Gastroesophageal sphincter (tissue), 4 donors: Measurements from ENCODE around the gene DYRK1A. TPM values are rescaled to one million over a fixed set of nuclear protein-coding genes. Genes with fewer than 3 reads are reported as not detected.
"Not testable (repeated sequence)": the region's sequence is repeated elsewhere in the genome, so short reads cannot be mapped to it uniquely, and the experiment has no call there.

ENCODE experiments used
- ATAC-seq: fragments of 150-250 bp; one replicate; pipeline ENCODE4 v1.9.1; 2016; ENCODE audit warnings: mild to moderate bottlenecking, moderate library complexity
- H3K27ac ChIP-seq, 4 donors: fragments of 200-600 bp; sonication (generic) in 3 of 4; 1 replicate in 3 of 4; 2 replicates in 1 of 4; pipeline ENCODE4 v1.5.1; 2016 to 2019
- H3K27me3 ChIP-seq: fragments of 200-600 bp; sonication (generic); one replicate; pipeline ENCODE4 v1.5.1; 2019
- H3K36me3 ChIP-seq, 2 donors: fragments of 200-600 bp; sonication (generic); one replicate each; pipeline ENCODE4 v1.5.1; 2019; ENCODE audit warnings: control low read depth in 1 of 2
- H3K4me1 ChIP-seq, 3 donors: fragments of 200-600 bp; sonication (generic); 1 replicate in 2 of 3; 2 replicates in 1 of 3; pipeline ENCODE4 v1.5.1; 2016 to 2019; ENCODE audit warnings: control low read depth in 2 of 3
- H3K4me3 ChIP-seq, 2 donors: fragments of 200-600 bp; sonication (generic); one replicate each; pipeline ENCODE4 v1.5.1; 2019; ENCODE audit warnings: mild to moderate bottlenecking in 1 of 2, moderate library complexity in 1 of 2
- H3K9me3 ChIP-seq, 3 donors: fragments of 200-600 bp; sonication (generic); one replicate each; pipeline ENCODE4 v1.5.1; 2017 to 2019; ENCODE audit warnings: control low read depth in 2 of 3
- EP300 ChIP-seq: sonication (generic); formaldehyde crosslinking; IDR thresholded peaks from one replicate; pipeline ENCODE4 v1.6.1; 2017; ENCODE audit warnings: antibody characterized with exemption, mild to moderate bottlenecking
- POLR2A ChIP-seq, 2 donors: fragments of 450-650 bp; IDR thresholded peaks; one replicate each; pipeline ENCODE4 v1.6.1; 2017; ENCODE audit warnings: antibody characterized with exemption in 2 of 2, mild to moderate bottlenecking in 2 of 2, moderate library complexity in 1 of 2
- POLR2AphosphoS5 ChIP-seq: sonication (generic); formaldehyde crosslinking; IDR thresholded peaks from one replicate; pipeline ENCODE4 v1.6.1; 2017; ENCODE audit warnings: antibody characterized with exemption
- WGBS, 2 donors: methylation state at CpG; one replicate each; pipeline ENCODE4 v1.1.5; 2018; ENCODE audit warnings: low coverage in 1 of 2; 5-methylcytosine and 5-hydroxymethylcytosine counted together
- total RNA-seq, 4 donors: library from RNA; depleted of rRNA; stranded (reverse); fragments of >200 nt; gene quantifications; one replicate each; pipeline ENCODE4 v1.1.0, GENCODE V29; 2016
- TF ChIP-seq, protein P1 (sequence below), 4 experiments: fragments of 200-600 bp in 2 of 4; fragments of 450-650 bp in 2 of 4; sonication (generic) in 1 of 4; IDR thresholded peaks; one replicate each; pipeline ENCODE4 v1.5.1; 2017 to 2019; ENCODE audit warnings: antibody characterized with exemption in 4 of 4, mild to moderate bottlenecking in 2 of 4, moderate library complexity in 2 of 4

The DYRK1A gene
- total RNA-seq, 4 donors from 2014 or later = 85.1 to 102 (median 94.0) TPM

DNA sequence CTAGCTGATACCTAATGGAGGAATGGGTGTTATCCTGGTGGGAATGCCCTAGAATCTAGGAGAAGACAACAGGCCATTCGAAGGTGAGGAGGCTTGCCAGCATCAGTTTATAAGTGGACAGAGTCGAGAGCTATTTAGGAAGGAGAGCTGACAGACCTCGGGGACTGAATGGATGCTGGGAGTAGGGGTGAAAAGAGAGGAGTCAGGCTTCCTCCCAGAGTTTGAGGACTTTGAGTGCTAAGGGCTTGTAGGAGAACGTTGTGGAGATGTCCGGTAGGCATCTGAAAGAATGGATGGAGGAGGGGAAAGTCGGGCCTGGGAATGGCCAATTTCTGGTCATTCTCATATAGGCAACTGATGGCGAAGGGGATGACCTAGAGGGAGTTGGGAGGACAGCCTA, 155.1 kb downstream of the DYRK1A start:
- H3K36me3 ChIP-seq = peaks cover 0 to 15% of the 10 kb centered on the region in 2 donors
- H3K27ac ChIP-seq = no peak overlapping the region
- H3K9me3 ChIP-seq = no peaks in the 10 kb centered on the region
- 84 to 88% methylated on average over 7 of the region's 7 CpGs for WGBS, 2 donors
- no peaks in the 10 kb centered on the region for H3K27me3 ChIP-seq
- no peak overlapping the region for H3K4me3 ChIP-seq
- TF ChIP-seq EP300 (no peak), POLR2AphosphoS5 (no peak), POLR2A (IDR thresholded peaks at IDR 0.05) (no peak)
- TF ChIP-seq, protein P1, sequence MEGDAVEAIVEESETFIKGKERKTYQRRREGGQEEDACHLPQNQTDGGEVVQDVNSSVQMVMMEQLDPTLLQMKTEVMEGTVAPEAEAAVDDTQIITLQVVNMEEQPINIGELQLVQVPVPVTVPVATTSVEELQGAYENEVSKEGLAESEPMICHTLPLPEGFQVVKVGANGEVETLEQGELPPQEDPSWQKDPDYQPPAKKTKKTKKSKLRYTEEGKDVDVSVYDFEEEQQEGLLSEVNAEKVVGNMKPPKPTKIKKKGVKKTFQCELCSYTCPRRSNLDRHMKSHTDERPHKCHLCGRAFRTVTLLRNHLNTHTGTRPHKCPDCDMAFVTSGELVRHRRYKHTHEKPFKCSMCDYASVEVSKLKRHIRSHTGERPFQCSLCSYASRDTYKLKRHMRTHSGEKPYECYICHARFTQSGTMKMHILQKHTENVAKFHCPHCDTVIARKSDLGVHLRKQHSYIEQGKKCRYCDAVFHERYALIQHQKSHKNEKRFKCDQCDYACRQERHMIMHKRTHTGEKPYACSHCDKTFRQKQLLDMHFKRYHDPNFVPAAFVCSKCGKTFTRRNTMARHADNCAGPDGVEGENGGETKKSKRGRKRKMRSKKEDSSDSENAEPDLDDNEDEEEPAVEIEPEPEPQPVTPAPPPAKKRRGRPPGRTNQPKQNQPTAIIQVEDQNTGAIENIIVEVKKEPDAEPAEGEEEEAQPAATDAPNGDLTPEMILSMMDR (IDR thresholded peaks at IDR 0.05) = no peak
- no peak for ATAC-seq
- no peaks in the 10 kb centered on the region for H3K4me1 ChIP-seq

DNA sequence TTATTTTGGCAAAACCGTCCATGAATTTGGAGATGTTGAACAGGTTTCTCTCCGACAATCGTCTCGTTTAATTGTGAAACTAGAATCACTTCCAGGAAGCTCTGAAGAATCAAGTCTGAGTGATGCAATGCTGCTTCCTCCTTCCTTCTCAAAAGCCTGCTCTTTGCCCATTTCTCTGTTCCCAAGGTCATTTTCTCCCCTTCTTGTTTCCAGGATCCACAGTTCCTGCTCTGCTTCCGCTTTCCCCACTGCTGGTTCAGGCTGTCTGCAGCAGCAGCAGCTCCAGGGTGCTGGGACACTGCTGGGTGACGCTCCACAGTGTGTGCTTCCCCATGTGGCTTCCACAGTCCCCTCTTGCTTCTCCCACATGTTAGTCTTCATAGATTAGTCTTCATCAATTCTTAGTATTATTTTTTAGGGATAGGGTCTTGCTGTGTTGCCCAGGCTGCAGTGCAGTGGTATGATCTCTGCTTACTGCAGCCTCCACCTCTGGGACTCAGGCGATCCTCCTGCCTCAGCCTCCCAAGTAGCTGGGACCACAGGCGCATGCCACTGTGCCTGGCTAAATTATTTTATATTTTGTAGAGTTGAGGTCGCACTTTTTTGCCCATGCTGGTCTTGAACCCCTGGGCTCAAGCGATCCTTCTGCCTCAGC, 156.2 kb downstream of the DYRK1A start:
- Histone ChIP-seq H3K27ac (no peak overlapping the region), H3K36me3 (peaks cover 0 to 5% of the 10 kb centered on the region in 2 donors), H3K9me3 (no peaks in the 10 kb centered on the region), H3K4me1 (no peaks in the 10 kb centered on the region), H3K4me3 (no peak overlapping the region), H3K27me3 (no peaks in the 10 kb centered on the region)
- no peak for TF ChIP-seq POLR2AphosphoS5
- no peak for TF ChIP-seq POLR2A (IDR thresholded peaks at IDR 0.05)
- TF ChIP-seq EP300 = no peak
- TF ChIP-seq, protein P1 (IDR thresholded peaks at IDR 0.05) = no peak
- no peak for ATAC-seq
- WGBS, 2 donors = 78 to 88% methylated on average over 5 to 8 of the region's 10 CpGs

DNA sequence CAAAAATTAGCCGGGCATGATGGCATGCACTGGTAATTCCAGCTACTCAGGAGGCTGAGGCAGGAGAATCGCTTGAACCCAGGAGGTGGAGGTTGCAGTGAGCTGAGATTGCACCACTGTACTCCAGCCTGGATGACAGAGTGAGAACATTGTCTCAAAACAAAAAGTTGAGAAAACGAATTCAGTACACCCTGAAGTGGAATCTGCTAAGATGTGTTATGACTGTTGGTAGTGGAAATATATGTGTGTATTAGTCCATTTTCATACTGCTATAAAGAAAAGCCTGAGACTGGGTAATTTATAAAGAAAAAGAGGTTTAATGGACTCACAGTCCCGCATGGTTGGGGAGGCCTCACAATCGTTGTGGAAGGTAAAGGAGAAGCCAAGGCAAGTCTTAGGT, 158.4 kb downstream of the DYRK1A start:
- ATAC-seq, H3K4me3 ChIP-seq, H3K27me3 ChIP-seq, H3K36me3 ChIP-seq, H3K9me3 ChIP-seq, H3K4me1 ChIP-seq, H3K27ac ChIP-seq: not testable (repeated sequence)
- 90% methylated on average over 3 of the region's 5 CpGs for WGBS, 2 donors

DNA sequence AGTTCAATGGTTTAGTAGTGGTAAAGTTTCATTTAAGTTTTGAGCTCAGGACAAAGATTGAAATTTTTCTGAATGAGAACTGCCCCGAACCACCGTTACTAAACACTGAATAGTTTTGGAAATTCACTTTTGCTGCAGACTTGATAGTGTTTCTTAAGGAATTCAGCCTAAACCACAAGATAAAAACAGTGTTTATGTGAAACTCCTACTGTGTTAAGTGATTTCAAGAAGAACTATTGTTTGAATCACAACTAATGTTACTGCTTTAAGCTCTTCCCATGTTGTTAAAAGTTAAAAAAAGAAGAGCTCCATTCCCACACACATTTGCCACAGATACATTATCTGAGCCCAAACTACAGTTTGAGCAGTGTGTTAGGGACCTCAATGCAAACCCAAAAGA, 159.2 kb downstream of the DYRK1A start:
- Histone ChIP-seq H3K27me3 (no peaks in the 10 kb centered on the region), H3K4me3 (no peak overlapping the region), H3K36me3 (no peaks in the 10 kb centered on the region), H3K9me3 (no peaks in the 10 kb centered on the region), H3K4me1 (no peaks in the 10 kb centered on the region), H3K27ac (no peak overlapping the region)
- no peak for ATAC-seq
- 84 to 88% methylated on average over 2 of the region's 2 CpGs for WGBS, 2 donors
- TF ChIP-seq EP300 (no peak), POLR2A (IDR thresholded peaks at IDR 0.05) (no peak), POLR2AphosphoS5 (no peak)
- TF ChIP-seq, protein P1 (IDR thresholded peaks at IDR 0.05) = no peak

DNA sequence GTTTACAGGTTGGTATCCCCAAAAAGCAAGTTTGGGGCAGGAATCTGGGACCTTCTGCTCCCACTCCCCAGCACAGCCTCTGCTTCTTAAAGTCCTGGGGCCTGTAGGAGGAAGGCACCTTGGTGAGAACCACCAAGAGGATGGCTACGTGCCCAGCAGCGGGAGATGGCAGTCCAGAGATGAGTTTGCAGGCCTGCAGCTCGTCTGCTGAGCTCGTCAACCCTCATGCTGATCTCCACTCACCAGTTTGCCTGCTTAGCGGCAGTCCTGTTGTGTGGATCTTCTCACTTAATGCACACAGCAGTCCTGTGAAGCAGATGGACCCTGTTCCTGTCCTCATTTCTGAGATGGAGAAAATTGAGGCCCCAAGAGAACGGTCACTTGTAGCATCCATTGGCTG, 160.5 kb downstream of the DYRK1A start:
- Histone ChIP-seq H3K36me3 (no peaks in the 10 kb centered on the region), H3K4me3 (no peak overlapping the region), H3K4me1 (peaks cover 0 to 6% (median 0%) of the 10 kb centered on the region in 3 donors), H3K27me3 (no peaks in the 10 kb centered on the region), H3K9me3 (no peaks in the 10 kb centered on the region), H3K27ac (no peak overlapping the region)
- ATAC-seq = no peak
- WGBS, 2 donors = 91% methylated on average over 5 of the region's 6 CpGs; no CpG with 5 or more reads in 1 of the 2 donors
- TF ChIP-seq POLR2A (IDR thresholded peaks at IDR 0.05) (no peak), EP300 (no peak), POLR2AphosphoS5 (no peak)
- TF ChIP-seq, protein P1 (IDR thresholded peaks at IDR 0.05) = no peak
